CD4-positive, alpha-beta T cell treated with Interleukin-4 for 4 hours (primary cell): ENCODE measurements around the gene DHRSX.
"Not testable (repeated sequence)": the region's sequence is repeated elsewhere in the genome, so short reads cannot be mapped to it uniquely, and the experiment has no call there.

Experiments
- DNase-seq: peaks from one replicate; pipeline ENCODE4 v3.0.0-alpha.2; 2020

The DHRSX gene

DNA sequence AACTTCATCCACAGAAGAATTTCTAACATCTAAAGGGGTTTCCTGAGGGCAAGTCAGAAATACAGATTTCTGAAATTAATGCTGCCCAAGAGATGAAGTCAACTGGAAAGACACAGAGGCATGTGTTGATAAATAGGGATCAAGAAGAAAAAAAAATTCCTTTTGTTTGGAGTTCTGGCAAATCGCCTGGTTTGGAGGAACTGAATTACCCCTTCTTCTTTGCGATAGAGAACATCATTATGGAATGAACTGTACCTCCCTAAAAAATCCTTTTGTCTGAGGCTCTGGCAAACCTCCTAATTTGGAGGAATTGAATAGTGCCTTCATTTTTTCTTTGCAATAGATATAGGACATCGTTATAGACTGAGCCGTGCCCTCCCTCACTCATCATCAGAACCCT, 200.9 kb downstream of the DHRSX start:
- DNase-seq = no peak

DNA sequence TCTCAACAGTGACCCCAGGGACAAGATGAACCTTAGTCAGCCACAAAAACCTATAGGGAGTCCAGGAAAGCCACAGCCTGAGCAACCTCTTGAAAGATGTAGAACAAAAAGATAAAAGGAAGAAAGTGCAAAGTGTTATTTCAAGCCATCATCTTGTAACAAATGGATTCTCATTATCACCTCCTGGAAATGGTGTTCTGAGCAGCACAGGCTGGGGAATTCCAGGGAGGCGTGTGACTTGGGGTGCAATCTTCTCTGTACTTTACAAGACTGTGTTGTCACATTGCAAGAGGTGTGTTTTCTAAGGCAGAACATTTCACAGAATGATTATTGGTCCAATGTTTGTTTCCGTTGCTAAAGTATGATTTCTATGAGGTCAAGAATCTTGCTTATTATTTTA, 214.0 kb downstream of the DHRSX start:
- DNase-seq = no peak

DNA sequence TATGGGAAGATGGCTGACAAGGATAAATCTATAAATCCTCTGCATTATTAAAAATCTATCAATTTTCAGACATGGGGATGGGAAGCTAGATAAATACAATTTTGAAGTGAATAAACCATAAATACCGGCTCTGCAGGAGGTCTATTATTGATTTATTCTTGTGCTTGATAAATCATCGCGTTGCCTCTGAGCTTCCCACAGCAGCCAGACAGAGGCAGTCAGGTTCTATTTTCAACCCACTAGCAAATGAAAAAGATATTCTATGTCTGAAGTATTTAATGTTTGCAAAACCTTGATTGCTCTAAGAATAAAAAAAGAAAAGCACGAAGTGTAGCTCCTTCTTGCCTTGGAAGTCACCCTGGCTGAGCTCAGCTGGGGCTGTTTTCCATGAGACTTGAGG, 216.2 kb downstream of the DHRSX start:
- DNase-seq = no peak

DNA sequence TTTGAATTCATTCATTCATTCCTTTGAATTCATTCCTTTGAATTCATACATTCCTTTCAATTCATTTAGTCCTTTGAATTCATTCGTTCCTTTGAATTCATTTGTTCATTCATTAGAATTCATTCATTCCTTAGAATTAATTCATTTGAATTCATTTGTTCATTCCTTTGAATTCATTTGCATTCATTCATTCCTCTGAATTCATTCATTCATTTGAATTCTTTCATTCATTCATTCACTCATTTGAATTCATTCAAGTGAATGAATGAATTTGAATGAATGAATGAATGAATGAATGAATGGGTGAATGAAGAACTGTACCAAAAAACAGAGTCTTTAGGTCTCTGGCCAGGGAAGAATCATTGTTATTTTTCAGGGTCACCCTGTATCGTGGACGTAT, 216.6 kb downstream of the DHRSX start:
- no peak for DNase-seq

DNA sequence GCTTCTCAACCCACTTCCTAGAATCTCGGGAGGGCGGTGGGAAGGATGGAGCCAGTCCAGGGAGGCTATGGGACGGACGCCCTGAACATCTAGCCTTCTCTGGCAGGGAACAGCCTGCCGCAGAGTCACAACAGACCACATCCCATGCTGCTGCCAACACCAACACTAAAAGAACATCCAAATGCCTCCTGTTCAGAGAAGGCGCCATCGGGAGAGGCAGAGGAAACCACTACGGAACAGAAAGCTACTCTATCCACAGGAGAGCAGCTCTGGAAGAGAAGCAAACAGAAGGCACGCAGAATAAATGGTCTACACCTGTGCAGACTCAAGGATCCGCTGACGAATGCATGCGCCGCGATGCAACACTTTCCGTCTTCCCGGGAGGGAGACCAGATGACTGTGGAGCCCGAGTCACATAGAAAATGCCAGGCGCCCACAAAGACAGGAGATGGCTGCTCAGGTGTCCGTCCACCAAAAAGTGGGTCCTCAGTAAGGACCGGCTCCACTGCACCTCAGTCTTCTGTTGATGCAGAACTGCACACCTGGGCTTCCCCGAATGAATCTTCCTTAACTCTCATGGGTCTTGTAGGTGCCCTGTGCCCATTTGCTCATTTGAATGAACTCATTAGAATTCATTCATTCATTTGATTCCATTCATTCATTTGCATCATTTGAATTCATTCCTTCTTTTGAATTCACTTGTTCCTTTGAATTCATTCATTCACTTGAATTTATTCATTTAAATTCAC, 217.5 kb downstream of the DHRSX start:
- DNase-seq = no peak

DNA sequence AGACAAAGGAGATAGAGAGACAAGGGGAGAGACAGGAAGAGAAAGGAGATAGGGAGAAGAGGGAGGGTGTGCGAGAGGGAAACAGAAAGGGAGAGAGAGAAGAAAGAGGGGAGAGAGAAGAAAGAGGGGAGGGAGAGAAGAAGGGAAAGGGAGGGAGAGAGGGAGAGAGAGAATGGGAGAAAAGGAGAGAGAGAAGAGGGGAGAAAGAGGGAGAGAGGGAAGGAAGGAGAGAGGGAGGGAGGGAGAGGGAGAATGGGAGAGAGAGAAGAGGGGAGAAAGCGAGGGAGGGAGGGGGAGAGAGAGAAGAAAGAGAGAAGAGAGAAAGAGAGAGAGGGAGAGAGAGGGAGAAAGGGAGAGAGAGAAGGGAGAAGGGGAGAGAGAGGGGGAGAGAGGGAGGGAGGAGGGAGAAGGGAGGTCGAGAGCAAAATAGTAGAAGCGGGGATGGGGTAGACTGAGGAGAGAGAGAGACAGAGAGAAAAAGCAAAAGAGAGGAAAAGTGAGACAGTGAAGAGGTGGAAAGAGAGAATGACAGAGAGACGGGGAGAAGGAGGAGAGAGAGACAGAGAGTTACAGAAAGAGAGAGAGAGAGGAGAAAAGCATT, 218.2 kb downstream of the DHRSX start:
- DNase-seq = no peak

DNA sequence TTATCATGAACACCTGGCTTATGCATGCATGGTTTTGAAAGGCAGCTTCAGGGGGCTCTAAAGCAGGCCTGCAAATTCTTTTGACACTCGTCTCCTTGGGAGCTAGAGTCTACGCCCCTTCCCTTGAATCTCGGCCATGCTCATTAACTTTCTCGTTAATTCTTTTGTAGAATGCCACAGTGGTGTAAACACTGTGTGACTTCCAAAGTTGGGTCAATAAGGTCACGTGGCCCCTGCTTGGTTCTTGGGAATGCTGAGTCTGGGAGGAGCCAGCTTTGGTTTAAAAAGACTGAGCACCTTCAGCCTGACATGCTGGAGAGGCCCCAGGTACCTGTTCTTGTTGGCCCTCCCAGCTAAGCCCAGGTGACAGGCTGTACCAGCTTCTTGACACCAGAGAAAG, 228.4 kb downstream of the DHRSX start:
- no peak for DNase-seq

DNA sequence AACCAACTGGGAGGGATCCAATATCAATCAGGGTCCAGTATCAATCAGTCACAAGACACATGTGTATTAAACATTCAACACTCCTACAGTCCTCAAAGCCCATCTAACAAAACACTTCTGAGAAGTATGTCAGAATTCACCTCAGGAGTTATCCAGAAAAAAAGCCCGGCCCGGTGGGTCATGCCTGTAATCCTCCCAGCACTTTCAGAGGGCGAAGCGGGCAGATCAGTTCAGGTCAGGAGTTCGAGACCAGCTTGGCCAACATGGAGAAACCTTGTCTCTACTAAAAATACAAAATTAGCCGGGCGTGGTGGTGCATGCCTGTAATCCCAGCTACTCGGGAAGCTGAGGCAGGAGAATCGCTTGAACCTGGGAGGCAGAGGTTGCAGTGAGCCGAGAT, 229.2 kb downstream of the DHRSX start:
- DNase-seq = not testable (repeated sequence)

DNA sequence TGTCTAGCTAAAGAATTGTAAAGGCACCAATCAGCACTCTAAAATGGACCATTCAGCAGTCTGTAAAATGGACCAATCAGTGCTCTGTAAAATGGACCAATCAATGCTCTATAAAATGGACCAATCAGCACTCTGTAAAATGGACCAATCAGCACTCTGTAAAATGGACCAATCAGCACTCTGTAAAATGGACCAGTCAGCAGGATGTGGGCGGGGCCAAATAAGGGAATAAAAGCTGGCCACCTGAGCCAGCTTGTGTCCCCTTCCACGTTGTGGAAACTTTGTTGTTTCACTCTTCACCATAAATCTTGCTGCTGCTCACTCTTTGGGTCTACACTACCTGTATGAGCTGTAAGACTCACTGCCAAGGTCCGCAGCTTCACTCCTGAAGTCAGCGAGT, 230.0 kb downstream of the DHRSX start:
- DNase-seq = not testable (repeated sequence)

DNA sequence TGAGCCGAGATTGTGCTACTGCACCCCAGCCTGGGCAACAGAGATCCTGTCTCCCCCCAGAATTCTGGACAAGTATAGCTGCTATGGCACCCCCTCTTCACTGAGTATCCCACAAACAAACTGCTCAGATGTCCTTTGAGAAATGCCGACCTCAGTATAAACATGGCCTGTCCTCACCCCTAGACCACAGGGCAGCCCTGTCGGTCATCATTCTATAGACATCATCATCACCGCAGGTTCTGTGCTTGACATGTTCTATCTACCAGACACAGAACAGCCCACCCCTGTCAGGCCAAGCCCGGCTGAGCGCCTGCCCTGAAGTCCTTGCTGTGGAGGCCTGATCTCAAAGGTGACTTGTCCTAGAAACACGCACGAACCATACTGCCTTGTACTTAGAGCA, 232.9 kb downstream of the DHRSX start:
- no peak for DNase-seq

DNA sequence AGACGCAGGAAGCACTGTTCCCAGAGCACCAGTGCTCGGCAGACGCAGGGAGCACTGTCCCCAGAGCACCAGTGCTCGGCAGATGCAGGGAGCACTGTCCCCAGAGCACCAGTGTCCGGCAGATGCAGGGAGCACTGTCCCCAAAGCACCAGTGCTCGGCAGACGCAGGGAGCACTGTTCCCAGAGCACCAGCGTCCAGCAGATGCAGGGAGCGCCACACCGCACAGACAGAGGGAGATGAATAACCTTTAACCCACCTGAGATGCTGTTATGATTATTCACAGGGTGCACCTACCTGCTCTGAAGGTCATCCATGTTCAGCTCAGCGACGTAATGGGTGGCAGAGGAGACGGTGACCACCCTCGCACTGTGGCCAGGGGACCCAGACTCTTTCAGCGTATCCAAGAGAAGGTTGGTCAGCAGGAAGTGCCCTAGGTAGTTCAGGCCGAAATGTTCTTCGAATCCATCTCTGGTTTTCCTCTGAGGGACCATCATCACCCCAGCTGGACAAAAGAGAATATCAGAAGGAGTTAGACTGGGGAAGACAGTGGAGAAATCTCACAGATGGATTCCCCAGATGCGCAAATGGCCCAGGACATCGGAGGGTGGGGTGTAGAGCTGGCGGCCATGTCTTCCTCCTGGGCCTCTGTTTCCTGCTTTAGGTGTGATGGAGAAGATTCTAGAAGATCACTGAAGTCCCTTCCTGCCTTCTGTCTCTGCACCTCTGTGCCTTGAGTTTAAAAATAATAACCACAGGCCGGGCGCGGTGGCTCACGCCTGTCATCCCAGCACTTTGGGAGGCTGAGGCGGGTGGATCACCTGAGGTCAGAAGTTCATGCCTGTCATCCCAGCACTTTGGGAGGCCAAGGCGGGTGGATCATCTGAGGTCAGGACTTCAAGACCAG, 234.1 kb downstream of the DHRSX start:
- DNase-seq = no peak

DNA sequence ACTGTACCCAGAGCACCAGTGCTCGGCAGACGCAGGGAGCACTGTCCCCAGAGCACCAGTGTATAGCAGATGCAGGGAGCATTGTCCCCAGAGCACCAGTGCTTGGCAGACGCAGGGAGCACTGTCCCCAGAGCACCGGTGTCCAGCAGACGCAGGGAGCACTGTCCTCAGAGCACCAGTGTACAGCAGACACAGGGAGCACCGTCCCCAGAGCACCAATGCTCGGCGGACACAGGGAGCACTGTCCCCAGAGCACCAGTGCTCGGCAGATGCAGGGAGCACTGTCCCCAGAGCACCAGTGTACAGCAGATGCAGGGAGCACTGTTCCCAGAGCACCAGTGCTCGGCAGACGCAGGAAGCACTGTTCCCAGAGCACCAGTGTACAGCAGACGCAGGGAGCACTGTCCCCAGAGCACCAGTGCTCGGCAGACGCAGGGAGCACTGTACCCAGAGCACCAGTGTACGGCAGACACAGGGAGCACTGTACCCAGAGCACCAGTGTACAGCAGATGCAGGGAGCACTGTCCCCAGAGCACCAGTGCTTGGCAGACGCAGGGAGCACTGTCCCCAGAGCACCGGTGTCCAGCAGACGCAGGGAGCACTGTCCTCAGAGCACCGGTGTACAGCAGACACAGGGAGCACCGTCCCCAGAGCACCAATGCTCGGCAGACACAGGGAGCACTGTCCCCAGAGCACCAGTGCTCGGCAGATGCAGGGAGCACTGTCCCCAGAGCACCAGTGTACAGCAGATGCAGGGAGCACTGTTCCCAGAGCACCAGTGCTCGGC, 234.9 kb downstream of the DHRSX start:
- not testable (repeated sequence) for DNase-seq

DNA sequence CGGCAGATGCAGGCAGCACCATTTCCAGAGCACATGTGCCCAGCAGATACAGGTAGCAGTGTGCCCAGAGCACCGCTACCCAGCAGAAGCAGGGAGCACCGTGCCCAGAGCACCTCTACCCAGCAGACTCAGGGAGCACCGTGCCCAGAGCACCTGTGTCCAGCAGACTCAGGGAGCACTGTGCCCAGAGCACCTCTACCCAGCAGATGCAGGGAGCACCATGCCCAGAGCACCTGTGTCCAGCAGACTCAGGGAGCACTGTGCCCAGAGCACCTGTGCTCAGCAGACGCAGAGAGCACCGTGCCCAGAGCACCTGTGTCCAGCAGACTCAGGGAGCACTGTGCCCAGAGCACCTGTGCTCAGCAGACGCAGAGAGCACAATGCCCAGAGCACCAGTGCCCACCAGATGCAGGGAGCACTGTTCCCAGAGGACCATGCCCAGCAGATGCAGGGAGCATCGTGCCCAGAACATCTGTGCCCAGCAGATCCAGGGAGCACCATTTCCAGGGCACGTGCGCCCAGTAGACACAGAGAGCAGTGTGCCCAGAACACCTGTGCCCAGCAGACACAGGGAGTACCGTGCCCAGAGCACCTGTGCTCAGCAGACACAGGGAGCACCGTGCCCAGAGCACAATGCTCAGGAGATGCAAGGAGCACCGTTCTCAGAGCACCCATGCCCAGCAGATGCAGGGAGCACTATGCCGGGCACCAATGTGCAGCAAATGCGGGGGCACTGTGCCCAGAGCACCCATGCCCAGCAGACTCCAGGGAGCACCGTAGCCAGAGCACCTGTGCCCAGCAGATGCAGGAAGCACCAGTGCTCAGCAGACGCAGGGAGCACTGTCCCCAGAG, 236.4 kb downstream of the DHRSX start:
- DNase-seq = no peak

DNA sequence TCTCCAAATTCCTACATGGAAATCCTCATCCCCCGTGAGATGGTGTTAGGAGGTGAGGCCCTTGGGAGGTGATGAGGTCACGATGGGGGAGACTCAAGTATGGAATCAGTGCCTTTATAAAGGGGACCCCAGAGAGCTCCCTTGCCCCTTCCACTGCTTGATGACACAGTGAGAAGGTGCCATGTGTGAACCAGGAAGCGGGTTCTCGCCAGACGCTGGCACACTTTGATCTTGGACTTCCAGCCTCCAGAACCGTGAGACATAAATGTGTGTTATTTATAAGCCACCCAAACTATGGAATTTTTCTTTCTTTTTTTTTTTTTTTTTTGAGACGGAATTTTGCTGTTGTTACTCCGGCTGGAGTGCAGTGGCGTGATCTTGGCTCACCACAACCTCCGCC, 237.6 kb downstream of the DHRSX start:
- no peak for DNase-seq

DNA sequence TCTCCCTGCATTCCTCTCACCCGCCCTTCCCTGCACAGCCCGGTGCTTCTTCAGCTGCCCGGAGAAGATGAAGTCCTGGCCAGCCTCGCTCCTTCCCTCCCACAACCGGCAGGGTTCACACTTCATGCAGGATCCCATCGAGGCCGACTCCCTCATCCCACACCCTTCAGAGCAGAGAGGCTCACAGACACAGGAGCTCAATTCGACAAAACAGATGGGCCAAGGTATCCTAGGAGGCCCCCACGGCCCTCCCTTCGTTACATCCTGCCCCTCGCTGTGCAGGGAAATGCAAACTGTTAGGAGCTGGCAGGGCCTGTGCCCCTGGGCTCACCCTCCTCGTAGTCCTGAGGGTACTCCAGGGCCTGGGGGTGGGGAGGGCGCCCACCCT, 238.1 kb downstream of the DHRSX start:
- DNase-seq = no peak

DNA sequence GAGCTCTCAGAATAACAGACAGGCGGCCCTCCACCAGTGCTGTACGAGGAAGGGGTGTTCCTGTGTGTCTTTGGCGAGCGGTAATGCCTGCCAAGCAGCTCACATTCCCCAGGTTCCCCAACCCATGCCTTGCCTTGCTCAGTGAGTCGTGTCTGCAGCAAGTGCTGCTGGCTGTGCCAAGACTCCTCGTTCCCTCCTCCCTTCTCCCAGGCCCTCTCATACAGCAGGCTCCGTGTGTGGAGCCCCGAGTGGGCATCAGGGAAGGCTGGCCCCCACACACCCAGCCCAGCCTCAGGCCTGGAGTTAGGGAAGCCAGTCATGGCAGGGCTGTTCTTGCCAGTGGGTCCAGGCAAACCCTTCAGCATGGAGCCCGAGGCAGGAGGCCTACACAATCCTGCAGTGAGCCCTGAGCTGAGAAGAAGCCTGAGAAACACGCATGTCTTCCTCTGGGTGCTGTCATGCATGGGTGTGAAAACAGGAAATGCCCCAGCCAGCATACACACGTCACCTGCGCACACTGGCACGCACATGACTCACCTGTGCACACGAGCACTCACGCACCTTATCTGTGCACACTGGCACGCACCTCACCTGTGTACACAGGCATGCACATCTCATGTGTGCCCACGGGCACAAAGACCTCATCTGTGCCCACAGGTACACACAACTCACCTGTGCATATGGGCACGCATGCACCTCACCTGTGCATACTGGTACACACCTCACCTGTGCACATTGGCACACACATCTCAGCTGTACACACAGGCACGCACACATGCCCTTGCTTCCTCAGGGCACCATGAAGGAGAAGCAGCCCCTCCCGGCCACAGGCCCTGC, 238.7 kb downstream of the DHRSX start:
- DNase-seq = no peak

DNA sequence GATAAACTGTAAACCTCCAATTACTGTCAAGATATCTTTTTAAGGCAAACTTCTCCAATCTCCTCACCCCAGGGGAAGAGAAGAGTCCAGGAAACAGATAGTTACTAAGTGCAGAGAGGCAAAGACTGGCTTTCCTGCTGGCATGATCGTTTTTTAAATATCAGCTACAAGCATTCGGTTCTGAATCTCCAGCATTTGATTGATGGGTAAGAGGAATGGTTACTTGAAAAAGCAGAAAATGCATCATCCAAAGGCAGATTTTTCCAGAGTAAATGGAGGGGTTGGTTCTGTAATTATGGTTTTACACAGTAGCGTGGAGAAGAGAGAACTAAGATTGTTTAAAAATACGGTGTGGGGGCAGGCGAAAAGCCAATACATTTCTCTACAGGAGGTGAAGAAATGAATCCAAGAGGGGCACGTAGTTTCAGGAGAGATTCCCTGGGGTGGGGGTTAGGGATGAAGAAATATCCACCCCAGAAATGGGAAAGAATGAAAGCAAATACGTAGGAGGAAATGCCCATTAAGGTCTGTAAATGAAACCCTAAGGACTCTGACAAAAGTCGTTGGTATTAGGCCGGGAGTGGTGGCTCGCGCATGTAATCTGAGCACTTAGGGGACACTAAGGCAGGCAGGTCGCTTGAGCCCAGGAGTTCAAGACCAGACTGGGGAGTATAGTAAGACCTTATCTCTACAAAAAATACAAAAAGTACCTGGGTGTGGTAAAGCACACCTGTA, 248.3 kb downstream of the DHRSX start:
- DNase-seq = no peak

DNA sequence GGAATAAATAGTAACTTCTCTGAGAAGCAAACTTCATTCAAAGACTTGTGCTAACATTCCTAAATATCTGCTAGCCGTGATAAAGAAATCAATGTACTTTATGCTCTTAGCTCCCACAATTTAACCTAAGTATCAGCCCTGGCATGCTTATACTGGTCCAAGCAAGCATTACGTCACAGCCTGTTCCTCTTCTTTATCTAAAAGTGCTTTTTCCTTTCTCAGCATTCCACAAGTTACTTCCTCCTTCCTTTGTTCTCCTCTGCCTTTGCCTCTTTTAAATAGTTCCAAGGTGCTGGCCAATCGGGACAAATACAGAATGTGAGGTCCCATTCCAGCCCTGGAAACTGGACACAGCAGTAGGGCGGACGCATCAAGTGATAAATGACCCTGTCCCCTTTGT, 249.6 kb downstream of the DHRSX start:
- DNase-seq = no peak

DNA sequence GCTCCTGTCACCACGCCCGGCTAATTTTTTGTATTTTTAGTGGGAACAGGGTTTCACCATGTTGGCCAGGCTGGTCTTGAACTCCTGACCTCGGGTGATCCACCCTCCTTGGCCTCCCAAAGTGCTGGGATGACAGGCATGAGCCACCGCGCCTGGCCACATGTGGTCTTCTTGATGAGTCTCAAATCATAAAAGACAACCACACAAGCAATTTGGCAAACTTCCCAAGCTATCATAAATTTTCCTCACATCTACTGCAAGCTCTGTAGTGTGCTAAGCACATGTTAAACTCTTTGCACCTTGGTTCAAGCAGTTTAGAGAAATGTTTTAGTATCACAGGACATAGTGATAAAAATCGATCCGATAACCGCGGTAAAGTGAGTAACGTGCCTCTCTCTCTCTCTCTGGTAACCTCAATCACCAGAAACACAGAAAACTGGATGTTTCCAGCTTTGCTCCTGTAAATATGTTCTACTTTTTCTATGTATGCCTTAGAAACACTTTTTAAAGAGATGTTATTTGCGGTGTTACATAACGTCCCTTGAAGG, 256.8 kb downstream of the DHRSX start:
- no peak for DNase-seq

DNA sequence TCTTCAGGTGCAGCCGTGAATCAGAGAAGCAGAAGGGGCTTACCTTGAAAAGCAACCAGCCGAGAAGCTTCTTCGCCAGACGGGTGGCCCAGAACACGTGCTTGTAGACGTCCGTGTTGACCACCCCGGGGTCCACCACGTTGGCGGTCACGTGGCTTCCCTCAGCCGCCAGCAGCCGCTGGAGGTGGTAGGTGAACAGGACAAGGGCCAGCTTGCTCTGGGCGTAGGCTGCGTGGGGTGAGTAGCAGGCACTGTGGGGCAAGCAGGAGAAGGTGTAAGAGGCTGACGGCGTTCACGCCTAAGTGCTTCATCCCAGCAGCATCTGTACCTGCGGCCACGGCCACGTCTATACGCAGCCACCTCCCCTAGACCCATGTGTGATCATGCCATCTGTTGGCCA, 257.8 kb downstream of the DHRSX start:
- no peak for DNase-seq
